H7 (cell line): Measurements from ENCODE around the gene TK1. TPM values are rescaled to one million over a fixed set of nuclear protein-coding genes. Genes with fewer than 3 reads are reported as not detected.
A peak's percentile ranks its signal among the peaks of the same experiment; 100 is the strongest.
"Not testable (repeated sequence)": the region's sequence is repeated elsewhere in the genome, so short reads cannot be mapped to it uniquely, and the experiment has no call there.

Experiments
- DNase-seq: peaks from one replicate; pipeline ENCODE4 v3.0.0; 2012
- H3K27me3 ChIP-seq: 2 replicates; pipeline ENCODE4 v1.6.0; 2011; ENCODE audit warnings: mild to moderate bottlenecking, low read length; ENCODE audit not compliant: control insufficient read depth, insufficient read depth
- H3K36me3 ChIP-seq: replicated peaks from 2 replicates; pipeline ENCODE4 v1.5.1; 2011; ENCODE audit warnings: low read length; ENCODE audit not compliant: control insufficient read depth, insufficient read depth
- H3K4me3 ChIP-seq: 2 replicates; pipeline ENCODE4 v1.5.1; 2011; ENCODE audit warnings: low read depth, mild to moderate bottlenecking, control low read depth, low read length, moderate library complexity; ENCODE audit not compliant: insufficient read depth
- total RNA-seq: library from RNA; depleted of rRNA; stranded (reverse); fragments of >200 nt; shearing (Covaris generic); gene quantifications from 2 replicates; pipeline ENCODE4 v1.2.3, GENCODE V29; 2014

The TK1 gene
- total RNA-seq, 1 experiment from 2014 or later = 56.5 TPM

- H3K27me3 ChIP-seq = peaks cover 2% of the 10 kb centered on the region; the same call in 1 of the 2 replicates
- peak; percentile 55 for DNase-seq
- no peak overlapping the region for H3K4me3 ChIP-seq
These were observed 45.3 kb downstream of the TK1 start for GRCh38 chr17:78141437-78142118.

DNA sequence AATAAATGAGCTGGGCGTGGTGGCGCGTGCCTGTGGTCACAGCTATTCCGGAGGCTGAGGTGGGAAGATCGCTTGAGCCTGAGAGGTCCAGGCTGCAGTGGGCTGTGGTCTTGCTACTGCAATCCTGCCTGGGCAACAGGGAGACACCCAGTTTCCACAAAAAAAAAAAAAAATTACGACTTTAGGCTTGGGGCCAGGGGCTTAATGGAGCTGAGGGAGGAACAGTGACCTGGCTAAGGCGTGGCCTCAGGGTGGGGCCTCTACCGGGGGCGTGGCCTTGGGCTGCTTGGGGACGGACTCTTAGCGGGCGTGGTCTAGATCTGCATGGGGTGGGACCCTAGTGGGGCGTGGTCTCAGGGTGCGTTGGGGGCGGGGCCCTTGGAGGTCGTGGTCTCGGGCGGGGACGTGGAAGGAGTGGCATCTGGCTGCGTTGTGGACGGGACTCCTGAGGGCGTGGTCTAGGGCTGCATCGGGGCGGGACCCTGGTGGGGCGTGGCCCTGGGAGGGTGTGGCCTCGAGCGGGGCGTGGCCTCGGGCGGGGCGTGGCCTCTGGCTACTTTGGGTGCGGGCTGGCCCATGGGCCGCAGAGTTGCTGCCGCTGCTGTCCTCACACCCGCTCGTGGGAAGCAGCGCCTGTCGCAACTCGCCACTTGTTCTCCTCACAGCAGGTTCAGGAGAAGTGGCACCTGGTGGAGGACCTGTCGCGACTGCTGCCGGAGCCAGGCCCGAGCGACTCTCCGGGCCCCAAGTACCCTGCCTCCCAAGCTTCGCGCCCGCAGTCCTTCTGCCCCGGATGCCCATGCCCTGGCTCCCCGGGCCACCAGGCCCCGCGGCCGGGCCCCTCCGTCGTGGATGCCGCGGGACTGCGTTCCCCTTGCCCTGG lies 46.4 kb downstream of the TK1 start:
- DNase-seq = peak; percentile 99

More at GRCh38 chr17:78141437-78142118, 45.3 kb downstream of the TK1 start:
- no peaks in the 10 kb centered on the region for H3K36me3 ChIP-seq

DNA sequence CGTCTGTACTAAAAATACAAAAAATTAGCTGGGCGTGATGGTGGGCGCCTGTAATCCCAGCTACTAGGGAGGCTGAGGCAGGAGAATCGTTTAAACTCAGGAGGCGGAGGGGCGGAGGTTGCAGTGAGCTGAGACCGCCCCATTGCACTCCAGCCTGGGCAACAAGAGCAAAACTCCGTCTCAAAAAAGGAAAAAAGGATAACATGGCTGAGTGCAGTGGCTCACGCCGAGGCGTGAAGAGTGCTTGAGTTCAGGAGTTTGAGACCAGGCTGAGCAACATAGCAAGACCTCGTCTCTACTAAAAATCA lies 47.0 kb downstream of the TK1 start:
- H3K36me3 ChIP-seq, DNase-seq, H3K4me3 ChIP-seq, H3K27me3 ChIP-seq: not testable (repeated sequence)

More for the DNA sequence above, 46.4 kb downstream of the TK1 start:
- peaks cover 2% of the 10 kb centered on the region; the same call in 1 of the 2 replicates for H3K27me3 ChIP-seq
- H3K4me3 ChIP-seq = peak overlapping the region; percentile 31
- no peaks in the 10 kb centered on the region for H3K36me3 ChIP-seq

GRCh38 chr17:78138204-78139060 lies 48.4 kb downstream of the TK1 start:
- DNase-seq = peak; percentile 66
- Histone ChIP-seq H3K27me3 (peaks cover 5% of the 10 kb centered on the region), H3K4me3 (no peak overlapping the region), H3K36me3 (no peaks in the 10 kb centered on the region)

- peaks cover 10% of the 10 kb centered on the region for H3K27me3 ChIP-seq
- no peaks in the 10 kb centered on the region for H3K36me3 ChIP-seq
- no peak overlapping the region for H3K4me3 ChIP-seq
- peak; percentile 83 for DNase-seq
These were observed 49.3 kb downstream of the TK1 start for GRCh38 chr17:78137392-78138203.

DNA sequence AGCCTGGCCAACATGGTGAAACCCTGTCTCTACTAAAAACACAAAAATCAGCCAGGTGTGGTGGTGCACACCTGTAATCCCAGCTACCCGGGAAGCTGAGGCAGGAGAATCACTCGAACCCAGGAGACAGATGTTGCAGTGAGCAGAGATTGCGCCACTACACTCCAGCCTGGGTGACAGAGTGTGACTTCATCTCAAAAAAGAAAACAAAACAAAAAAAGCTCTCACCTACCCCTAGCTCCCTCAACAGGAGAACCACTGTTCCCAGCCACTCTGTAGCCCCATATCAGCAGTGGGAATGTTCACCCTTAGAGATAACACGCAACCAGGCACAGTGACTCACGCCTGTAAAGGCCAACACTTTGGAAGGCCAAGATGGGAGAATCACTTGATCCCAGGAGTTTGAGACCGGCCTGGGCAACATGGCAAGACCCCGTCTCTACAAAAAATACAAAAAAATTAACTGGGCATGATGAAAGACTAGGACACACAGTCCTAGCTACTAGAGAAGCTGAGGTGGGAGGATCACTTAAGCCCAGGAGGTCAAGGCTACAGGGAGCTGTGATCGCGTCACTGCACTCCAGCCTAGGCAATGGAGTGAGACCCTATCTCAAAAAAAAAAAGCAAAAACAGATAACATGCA lies 50.9 kb downstream of the TK1 start:
- Histone ChIP-seq H3K4me3 (no peak overlapping the region), H3K27me3 (peaks cover 12% of the 10 kb centered on the region), H3K36me3 (no peaks in the 10 kb centered on the region)
- DNase-seq = no peak

GRCh38 chr17:78134899-78135385 lies 51.9 kb downstream of the TK1 start:
- DNase-seq = no peak
- H3K36me3 ChIP-seq = no peaks in the 10 kb centered on the region
- no peak overlapping the region for H3K4me3 ChIP-seq
- H3K27me3 ChIP-seq = peaks cover 10% of the 10 kb centered on the region

GRCh38 chr17:78133971-78134898 lies 52.6 kb downstream of the TK1 start:
- H3K36me3 ChIP-seq = no peaks in the 10 kb centered on the region
- DNase-seq = peak; percentile 95
- H3K27me3 ChIP-seq = peaks cover 10% of the 10 kb centered on the region

GRCh38 chr17:78133179-78133951 lies 53.5 kb downstream of the TK1 start:
- peaks cover 10% of the 10 kb centered on the region for H3K27me3 ChIP-seq
- no peak overlapping the region for H3K4me3 ChIP-seq
- DNase-seq = peak; percentile 62
- no peaks in the 10 kb centered on the region for H3K36me3 ChIP-seq

More at GRCh38 chr17:78133971-78134898, 52.6 kb downstream of the TK1 start:
- H3K4me3 ChIP-seq = no peak overlapping the region

DNA sequence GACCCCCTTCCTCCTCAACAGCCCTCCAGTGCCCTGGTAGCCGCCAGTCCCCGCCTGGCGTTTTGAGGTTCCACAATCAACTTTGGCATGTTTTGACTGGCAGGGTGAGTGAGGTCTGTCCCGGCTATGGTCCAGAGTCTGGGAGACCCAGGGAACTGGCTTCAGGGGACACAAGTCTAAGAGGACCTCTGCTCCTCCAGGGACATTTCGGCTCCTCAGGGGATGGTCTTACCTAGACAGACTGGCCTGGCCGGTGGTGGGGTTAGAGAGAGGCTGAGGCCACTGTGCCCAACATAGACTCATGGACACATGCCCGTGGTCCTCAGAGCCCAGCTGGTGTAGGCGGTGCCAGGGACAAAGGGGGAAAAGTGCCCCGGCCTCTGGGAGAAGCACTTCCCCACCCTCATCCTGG lies 54.1 kb downstream of the TK1 start:
- no peak for DNase-seq
- no peak overlapping the region for H3K4me3 ChIP-seq
- H3K27me3 ChIP-seq = peaks cover 10% of the 10 kb centered on the region
- H3K36me3 ChIP-seq = no peaks in the 10 kb centered on the region

- H3K27me3 ChIP-seq = peaks cover 10% of the 10 kb centered on the region
- peak overlapping the region; percentile 39 for H3K4me3 ChIP-seq
- DNase-seq = peak; percentile 87
These were observed 54.7 kb downstream of the TK1 start for GRCh38 chr17:78132084-78132676.

More at GRCh38 chr17:78132084-78132676, 54.7 kb downstream of the TK1 start:
- no peaks in the 10 kb centered on the region for H3K36me3 ChIP-seq
